Activated T-cell treated with anti-CD3 and anti-CD28 coated beads, Interleukin-2, amount 50 U/mL, for 72 hours (primary cell): ENCODE data around the gene TBC1D2B. TPM values are rescaled to one million over a fixed set of nuclear protein-coding genes. Genes with fewer than 3 reads are reported as not detected.

Experiments used
- ATAC-seq, 2 donors: fragments of 150-1000 bp; cut with Tn5 transposase; replicated peaks in 1 of 2; 2 replicates each; pipeline ENCODE4 v1.10.0; 2021; ENCODE audit warnings: moderate library complexity in 2 of 2, mild to moderate bottlenecking in 1 of 2
- DNase-seq, 2 donors: peaks; one replicate each; pipeline ENCODE4 v3.0.0; 2021 to 2022; ENCODE audit warnings: mixed read lengths in 1 of 2
- H3K27ac Mint-ChIP-seq: one replicate; pipeline ENCODE4 v1.8.0; 2022; ENCODE audit warnings: mild to moderate bottlenecking, moderate library complexity, mixed read lengths
- H3K27me3 Mint-ChIP-seq: one replicate; pipeline ENCODE4 v1.8.0; 2022; ENCODE audit warnings: low read depth, mixed read lengths
- H3K36me3 Mint-ChIP-seq, 2 donors: one replicate each; pipeline ENCODE4 v1.8.0; 2022; ENCODE audit warnings: mixed read lengths in 2 of 2, mild to moderate bottlenecking in 1 of 2; ENCODE audit not compliant: insufficient read depth in 2 of 2
- H3K4me1 Mint-ChIP-seq: one replicate; pipeline ENCODE4 v1.8.0; 2022; ENCODE audit warnings: low read depth, mixed read lengths
- H3K4me3 Mint-ChIP-seq, 2 donors: one replicate each; pipeline ENCODE4 v1.8.0; 2022; ENCODE audit warnings: mild to moderate bottlenecking in 2 of 2, mixed read lengths in 2 of 2, moderate library complexity in 2 of 2
- H3K9me3 Mint-ChIP-seq, 2 donors: one replicate each; pipeline ENCODE4 v1.8.0; 2022; ENCODE audit warnings: mixed read lengths in 2 of 2
- total RNA-seq, 2 donors: library from RNA; stranded (reverse); gene quantifications; one replicate each; pipeline ENCODE4 v1.2.3, GENCODE V29; 2022

Gene TBC1D2B
- total RNA-seq, 2 donors from 2014 or later, result 67.8 to 75.0 TPM

- no peak for ATAC-seq
- no peak overlapping the region for H3K27ac Mint-ChIP-seq
- H3K4me1 Mint-ChIP-seq, result peaks cover 14% of the 10 kb centered on the region
- no peaks in the 10 kb centered on the region for H3K27me3 Mint-ChIP-seq
- DNase-seq, result no peak
- no peaks in the 10 kb centered on the region for H3K36me3 Mint-ChIP-seq
- no peaks in the 10 kb centered on the region for H3K9me3 Mint-ChIP-seq
- no peak overlapping the region for H3K4me3 Mint-ChIP-seq
These were observed 10.7 kb upstream of the TBC1D2B start for GRCh38 chr15:78087951-78088772.

GRCh38 chr15:78085928-78086327, 8.4 kb upstream of the TBC1D2B start:
- no peak overlapping the region for H3K27ac Mint-ChIP-seq
- no peaks in the 10 kb centered on the region for H3K9me3 Mint-ChIP-seq
- no peaks in the 10 kb centered on the region for H3K27me3 Mint-ChIP-seq
- H3K36me3 Mint-ChIP-seq, result no peaks in the 10 kb centered on the region
- H3K4me3 Mint-ChIP-seq, result no peak overlapping the region
- DNase-seq (no peak), ATAC-seq (no peak)
- peaks cover 28% of the 10 kb centered on the region for H3K4me1 Mint-ChIP-seq

GRCh38 chr15:78084449-78084750, 6.9 kb upstream of the TBC1D2B start:
- H3K9me3 Mint-ChIP-seq, result no peaks in the 10 kb centered on the region
- no peak for ATAC-seq

GRCh38 chr15:78083687-78084448, 6.4 kb upstream of the TBC1D2B start:
- H3K36me3 Mint-ChIP-seq, result no peaks in the 10 kb centered on the region
- DNase-seq (no peak), ATAC-seq (no peak)
- peaks cover 28% of the 10 kb centered on the region for H3K4me1 Mint-ChIP-seq
- no peaks in the 10 kb centered on the region for H3K27me3 Mint-ChIP-seq
- H3K4me3 Mint-ChIP-seq, result no peak overlapping the region
- H3K27ac Mint-ChIP-seq, result no peak overlapping the region
- H3K9me3 Mint-ChIP-seq, result no peaks in the 10 kb centered on the region

More at GRCh38 chr15:78084449-78084750, 6.9 kb upstream of the TBC1D2B start:
- DNase-seq, result no peak
- Mint-ChIP-seq H3K4me3 (no peak overlapping the region), H3K27ac (no peak overlapping the region), H3K4me1 (peaks cover 28% of the 10 kb centered on the region), H3K36me3 (no peaks in the 10 kb centered on the region), H3K27me3 (no peaks in the 10 kb centered on the region)

GRCh38 chr15:78083186-78083585, 5.7 kb upstream of the TBC1D2B start:
- no peak overlapping the region for H3K27ac Mint-ChIP-seq
- peaks cover 24% of the 10 kb centered on the region for H3K4me1 Mint-ChIP-seq
- DNase-seq, result no peak
- no peaks in the 10 kb centered on the region for H3K9me3 Mint-ChIP-seq
- no peak for ATAC-seq
- H3K27me3 Mint-ChIP-seq, result no peaks in the 10 kb centered on the region
- no peak overlapping the region for H3K4me3 Mint-ChIP-seq
- no peaks in the 10 kb centered on the region for H3K36me3 Mint-ChIP-seq

GRCh38 chr15:78082743-78083110, 5.2 kb upstream of the TBC1D2B start:
- Mint-ChIP-seq H3K36me3 (no peaks in the 10 kb centered on the region), H3K27me3 (no peaks in the 10 kb centered on the region), H3K4me3 (peak overlapping the region in 1 of 2 donors; percentile 42), H3K9me3 (no peaks in the 10 kb centered on the region), H3K27ac (no peak overlapping the region), H3K4me1 (peaks cover 24% of the 10 kb centered on the region)
- DNase-seq, result no peak
- peak in 1 of 2 donors; percentile 9 for ATAC-seq

- peak in 1 of 2 donors; percentile 26 for DNase-seq
These were observed 4.7 kb upstream of the TBC1D2B start for GRCh38 chr15:78082106-78082742.

GRCh38 chr15:78080088-78080460, 2.6 kb upstream of the TBC1D2B start:
- Mint-ChIP-seq H3K36me3 (peaks cover 5% of the 10 kb centered on the region in 2 donors), H3K4me1 (peaks cover 29% of the 10 kb centered on the region), H3K4me3 (no peak overlapping the region), H3K27me3 (no peaks in the 10 kb centered on the region), H3K9me3 (no peaks in the 10 kb centered on the region), H3K27ac (no peak overlapping the region)
- ATAC-seq (no peak), DNase-seq (no peak)

More at GRCh38 chr15:78082106-78082742, 4.7 kb upstream of the TBC1D2B start:
- no peaks in the 10 kb centered on the region for H3K36me3 Mint-ChIP-seq
- peak; percentile 36 to 51 for ATAC-seq
- no peaks in the 10 kb centered on the region for H3K27me3 Mint-ChIP-seq
- H3K4me1 Mint-ChIP-seq, result peaks cover 24% of the 10 kb centered on the region
- H3K4me3 Mint-ChIP-seq, result peak overlapping the region in 1 of 2 donors; percentile 42
- no peaks in the 10 kb centered on the region for H3K9me3 Mint-ChIP-seq
- peak overlapping the region; percentile 24 for H3K27ac Mint-ChIP-seq

- Mint-ChIP-seq H3K9me3 (no peaks in the 10 kb centered on the region), H3K4me1 (peaks cover 29% of the 10 kb centered on the region), H3K27ac (no peak overlapping the region), H3K4me3 (no peak overlapping the region), H3K36me3 (peaks cover 5 to 8% of the 10 kb centered on the region in 2 donors), H3K27me3 (no peaks in the 10 kb centered on the region)
- ATAC-seq, result no peak
- DNase-seq, result no peak
These were observed 2.0 kb upstream of the TBC1D2B start for GRCh38 chr15:78079298-78080087.

- Mint-ChIP-seq H3K36me3 (peaks cover 7 to 8% of the 10 kb centered on the region in 2 donors), H3K4me3 (peak overlapping the region; percentile 76 to 91), H3K9me3 (no peaks in the 10 kb centered on the region), H3K27ac (peak overlapping the region; percentile 96), H3K4me1 (peaks cover 25% of the 10 kb centered on the region), H3K27me3 (no peaks in the 10 kb centered on the region)
- no peak for DNase-seq
- ATAC-seq, result no peak
These were observed 330 bp upstream of the TBC1D2B start for GRCh38 chr15:78077871-78078210.

GRCh38 chr15:78076231-78077052, 1.1 kb downstream of the TBC1D2B start:
- H3K36me3 Mint-ChIP-seq, result peaks cover 7 to 8% of the 10 kb centered on the region in 2 donors
- no peak for DNase-seq
- no peaks in the 10 kb centered on the region for H3K27me3 Mint-ChIP-seq
- H3K4me1 Mint-ChIP-seq, result peaks cover 14% of the 10 kb centered on the region
- H3K27ac Mint-ChIP-seq, result peak overlapping the region; percentile 90
- H3K9me3 Mint-ChIP-seq, result no peaks in the 10 kb centered on the region
- H3K4me3 Mint-ChIP-seq, result peak overlapping the region; percentile 87 to 96
- ATAC-seq, result peak; percentile 10 to 18
